Liver (tissue), 3 donors: ENCODE data around the gene RAD1.

ENCODE experiments used
- CTCF ChIP-seq: fragments of 150-350 bp; IDR thresholded peaks from 2 replicates; pipeline ENCODE4 v1.5.1; 2017; ENCODE audit warnings: improper control_type of control experiment, low read depth, low read length; ENCODE audit not compliant: missing input control
- FOXA1 ChIP-seq: IDR thresholded peaks from 2 replicates; pipeline ENCODE4 v1.6.1; 2016; ENCODE audit warnings: antibody characterized with exemption
- GABPA ChIP-seq, 2 donors: IDR thresholded peaks in 1 of 2; conservative IDR thresholded peaks in 1 of 2; 2 replicates each; pipeline ENCODE4 v1.6.1; 2016; ENCODE audit warnings: antibody characterized with exemption in 2 of 2, mild to moderate bottlenecking in 1 of 2, moderate library complexity in 1 of 2
- JUND ChIP-seq, 2 donors: IDR thresholded peaks; 2 replicates each; pipeline ENCODE4 v1.6.1; 2016; ENCODE audit warnings: antibody characterized with exemption in 2 of 2
- RAD21 ChIP-seq, 2 donors: IDR thresholded peaks; 2 replicates each; pipeline ENCODE4 v1.6.1; 2016; ENCODE audit warnings: antibody characterized with exemption in 2 of 2, mild to moderate bottlenecking in 2 of 2
- SP1 ChIP-seq: IDR thresholded peaks from 2 replicates; pipeline ENCODE4 v1.6.1; 2018; ENCODE audit warnings: antibody characterized with exemption, mild to moderate bottlenecking
- YY1 ChIP-seq: IDR thresholded peaks from 2 replicates; pipeline ENCODE4 v1.6.1; 2016; ENCODE audit warnings: antibody characterized with exemption, mild to moderate bottlenecking
- TF ChIP-seq, protein P1 (sequence below): IDR thresholded peaks from 2 replicates; pipeline ENCODE4 v1.6.1; 2016; ENCODE audit warnings: antibody characterized with exemption
- TF ChIP-seq, protein P2 (sequence below): IDR thresholded peaks from 2 replicates; pipeline ENCODE4 v1.6.1; 2016; ENCODE audit warnings: antibody characterized with exemption
- TF ChIP-seq, protein P3 (sequence below): IDR thresholded peaks from 2 replicates; pipeline ENCODE4 v1.6.1; 2016; ENCODE audit warnings: antibody characterized with exemption, mild to moderate bottlenecking
- donor health status: healthy.
- donor health status: healthy.

GRCh38 chr5:34915139-34915855 is at the start of gene RAD1, which contains the start of gene BRIX1:
- TF ChIP-seq FOXA1 = no peak
- peak; percentile 11 for TF ChIP-seq CTCF
- TF ChIP-seq, protein P1, sequence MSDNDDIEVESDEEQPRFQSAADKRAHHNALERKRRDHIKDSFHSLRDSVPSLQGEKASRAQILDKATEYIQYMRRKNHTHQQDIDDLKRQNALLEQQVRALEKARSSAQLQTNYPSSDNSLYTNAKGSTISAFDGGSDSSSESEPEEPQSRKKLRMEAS = peak; percentile 93
- TF ChIP-seq, protein P2, sequence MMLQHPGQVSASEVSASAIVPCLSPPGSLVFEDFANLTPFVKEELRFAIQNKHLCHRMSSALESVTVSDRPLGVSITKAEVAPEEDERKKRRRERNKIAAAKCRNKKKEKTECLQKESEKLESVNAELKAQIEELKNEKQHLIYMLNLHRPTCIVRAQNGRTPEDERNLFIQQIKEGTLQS = peak; percentile 75
- TF ChIP-seq, protein P3, sequence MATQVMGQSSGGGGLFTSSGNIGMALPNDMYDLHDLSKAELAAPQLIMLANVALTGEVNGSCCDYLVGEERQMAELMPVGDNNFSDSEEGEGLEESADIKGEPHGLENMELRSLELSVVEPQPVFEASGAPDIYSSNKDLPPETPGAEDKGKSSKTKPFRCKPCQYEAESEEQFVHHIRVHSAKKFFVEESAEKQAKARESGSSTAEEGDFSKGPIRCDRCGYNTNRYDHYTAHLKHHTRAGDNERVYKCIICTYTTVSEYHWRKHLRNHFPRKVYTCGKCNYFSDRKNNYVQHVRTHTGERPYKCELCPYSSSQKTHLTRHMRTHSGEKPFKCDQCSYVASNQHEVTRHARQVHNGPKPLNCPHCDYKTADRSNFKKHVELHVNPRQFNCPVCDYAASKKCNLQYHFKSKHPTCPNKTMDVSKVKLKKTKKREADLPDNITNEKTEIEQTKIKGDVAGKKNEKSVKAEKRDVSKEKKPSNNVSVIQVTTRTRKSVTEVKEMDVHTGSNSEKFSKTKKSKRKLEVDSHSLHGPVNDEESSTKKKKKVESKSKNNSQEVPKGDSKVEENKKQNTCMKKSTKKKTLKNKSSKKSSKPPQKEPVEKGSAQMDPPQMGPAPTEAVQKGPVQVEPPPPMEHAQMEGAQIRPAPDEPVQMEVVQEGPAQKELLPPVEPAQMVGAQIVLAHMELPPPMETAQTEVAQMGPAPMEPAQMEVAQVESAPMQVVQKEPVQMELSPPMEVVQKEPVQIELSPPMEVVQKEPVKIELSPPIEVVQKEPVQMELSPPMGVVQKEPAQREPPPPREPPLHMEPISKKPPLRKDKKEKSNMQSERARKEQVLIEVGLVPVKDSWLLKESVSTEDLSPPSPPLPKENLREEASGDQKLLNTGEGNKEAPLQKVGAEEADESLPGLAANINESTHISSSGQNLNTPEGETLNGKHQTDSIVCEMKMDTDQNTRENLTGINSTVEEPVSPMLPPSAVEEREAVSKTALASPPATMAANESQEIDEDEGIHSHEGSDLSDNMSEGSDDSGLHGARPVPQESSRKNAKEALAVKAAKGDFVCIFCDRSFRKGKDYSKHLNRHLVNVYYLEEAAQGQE = peak; percentile 84
- TF ChIP-seq SP1 = peak; percentile 75
- peak; percentile 72 to 97 for TF ChIP-seq GABPA (IDR thresholded peaks at IDR 0.05 in 1 of 2, conservative IDR thresholded peaks at IDR 0.05 in 1 of 2)
- peak; percentile 51 to 63 for TF ChIP-seq RAD21 (IDR thresholded peaks at IDR 0.05)
- peak; percentile 99 for TF ChIP-seq YY1
- peak; percentile 37 to 60 for TF ChIP-seq JUND (IDR thresholded peaks at IDR 0.05)
